H9 (cell line): ENCODE measurements around the gene LRFN3. TPM values are rescaled to one million over a fixed set of nuclear protein-coding genes. Genes with fewer than 3 reads are reported as not detected.

ENCODE experiments used
- DNase-seq: peaks from one replicate; pipeline ENCODE4 v3.0.0-alpha.2; 2017
- H2AFZ ChIP-seq: one replicate; pipeline ENCODE4 v1.6.1; 2013; ENCODE audit warnings: mild to moderate bottlenecking, low read length, control low read depth, moderate library complexity
- H2AK5ac ChIP-seq: 2 replicates; pipeline ENCODE4 v1.6.1; 2013; ENCODE audit warnings: low read length, control low read depth, mixed read lengths; ENCODE audit not compliant: insufficient read length
- H2BK120ac ChIP-seq: one replicate; pipeline ENCODE4 v1.6.1; 2013; ENCODE audit warnings: low read depth, mild to moderate bottlenecking, low read length, control low read depth, inconsistent platforms; ENCODE audit not compliant: poor library complexity, severe bottlenecking
- H2BK12ac ChIP-seq: 2 replicates; pipeline ENCODE4 v1.6.1; 2013; ENCODE audit warnings: low read length, control low read depth, mixed read lengths, low read depth; ENCODE audit not compliant: insufficient read length
- H2BK15ac ChIP-seq: 2 replicates; pipeline ENCODE4 v1.6.1; 2013; ENCODE audit warnings: low read depth, low read length, control low read depth
- H2BK20ac ChIP-seq: one replicate; pipeline ENCODE4 v1.6.1; 2013; ENCODE audit warnings: low read depth, mild to moderate bottlenecking, low read length, control low read depth, inconsistent platforms; ENCODE audit not compliant: poor library complexity, severe bottlenecking
- H2BK5ac ChIP-seq: 2 replicates; pipeline ENCODE4 v1.6.1; 2013; ENCODE audit warnings: low read length, control low read depth, mixed read lengths; ENCODE audit not compliant: insufficient read length
- H3K14ac ChIP-seq: 2 replicates; pipeline ENCODE4 v1.6.1; 2013; ENCODE audit warnings: low read length, control low read depth; ENCODE audit not compliant: insufficient read depth
- H3K18ac ChIP-seq: 2 replicates; pipeline ENCODE4 v1.6.1; 2013; ENCODE audit warnings: low read depth, mild to moderate bottlenecking, mixed read lengths, low read length, control low read depth; ENCODE audit not compliant: insufficient read length
- H3K23ac ChIP-seq: 2 replicates; pipeline ENCODE4 v1.6.1; 2013; ENCODE audit warnings: low read length, control low read depth, mixed read lengths, low read depth; ENCODE audit not compliant: insufficient read length
- H3K23me2 ChIP-seq: 2 replicates; pipeline ENCODE4 v1.6.1; 2013; ENCODE audit warnings: low read depth, mild to moderate bottlenecking, mixed read lengths, low read length, control low read depth; ENCODE audit not compliant: insufficient read length, poor library complexity, severe bottlenecking
- H3K27ac ChIP-seq: 2 replicates; pipeline ENCODE4 v1.5.1; 2013; ENCODE audit warnings: low read length, control low read depth, mixed read lengths, low read depth; ENCODE audit not compliant: insufficient read length
- H3K27me3 ChIP-seq: 2 replicates; pipeline ENCODE4 v1.6.1; 2013; ENCODE audit warnings: low read length, control low read depth, inconsistent platforms; ENCODE audit not compliant: insufficient read depth
- H3K4ac ChIP-seq: 2 replicates; pipeline ENCODE4 v1.6.1; 2013; ENCODE audit warnings: low read depth, mild to moderate bottlenecking, control low read depth, inconsistent platforms, low read length, moderate library complexity
- H3K4me1 ChIP-seq: 2 replicates; pipeline ENCODE4 v1.6.1; 2013; ENCODE audit warnings: low read length, control low read depth, inconsistent platforms; ENCODE audit not compliant: insufficient read depth
- H3K4me2 ChIP-seq: 2 replicates; pipeline ENCODE4 v1.6.1; 2013; ENCODE audit warnings: low read length, control low read depth, mixed read lengths; ENCODE audit not compliant: insufficient read length, insufficient read depth
- H3K56ac ChIP-seq: 2 replicates; pipeline ENCODE4 v1.6.1; 2013; ENCODE audit warnings: low read depth, mild to moderate bottlenecking, mixed read lengths, low read length, control low read depth; ENCODE audit not compliant: insufficient read length
- H3K79me1 ChIP-seq: 2 replicates; pipeline ENCODE4 v1.6.1; 2013; ENCODE audit warnings: low read depth, mild to moderate bottlenecking, moderate library complexity, low read length, control low read depth, inconsistent platforms; ENCODE audit not compliant: insufficient read depth, poor library complexity, severe bottlenecking
- H3K79me2 ChIP-seq: 2 replicates; pipeline ENCODE4 v1.6.1; 2013; ENCODE audit warnings: low read length, control low read depth, inconsistent platforms; ENCODE audit not compliant: insufficient read depth
- H3K9ac ChIP-seq: 2 replicates; pipeline ENCODE4 v1.6.1; 2013; ENCODE audit warnings: low read length, control low read depth, mixed read lengths; ENCODE audit not compliant: insufficient read length; ENCODE audit errors: extremely low read depth
- H3K9me3 ChIP-seq: one replicate; pipeline ENCODE4 v1.6.1; 2013; ENCODE audit warnings: low read depth, low read length, inconsistent platforms; ENCODE audit not compliant: control insufficient read depth
- H3T11ph ChIP-seq: one replicate; pipeline ENCODE4 v1.6.1; 2013; ENCODE audit warnings: mild to moderate bottlenecking, low read length, control low read depth, inconsistent platforms
- H4K20me1 ChIP-seq: one replicate; pipeline ENCODE4 v1.6.1; 2013; ENCODE audit not compliant: control insufficient read depth, insufficient read length, insufficient read depth
- H4K5ac ChIP-seq: 2 replicates; pipeline ENCODE4 v1.6.1; 2013; ENCODE audit warnings: low read depth, mild to moderate bottlenecking, mixed read lengths, low read length, control low read depth; ENCODE audit not compliant: insufficient read length
- H4K8ac ChIP-seq: replicated peaks from 2 replicates; pipeline ENCODE4 v1.6.1; 2013; ENCODE audit warnings: low read length, control low read depth, mixed read lengths, low read depth; ENCODE audit not compliant: insufficient read length
- H4K91ac ChIP-seq: 2 replicates; pipeline ENCODE4 v1.6.1; 2013; ENCODE audit warnings: low read depth, mild to moderate bottlenecking, moderate library complexity, mixed read lengths, low read length, control low read depth; ENCODE audit not compliant: insufficient read length
- H3K27ac Mint-ChIP-seq, 3 experiments: 2 replicates in 2 of 3; 3 replicates in 1 of 3; pipeline ENCODE4 v1.8.0; 2020 to 2021; ENCODE audit warnings: mixed read lengths in 3 of 3, mild to moderate bottlenecking in 1 of 3, moderate library complexity in 1 of 3
- H3K27me3 Mint-ChIP-seq: 2 replicates; pipeline ENCODE4 v1.8.0; 2021; ENCODE audit warnings: low read depth, mild to moderate bottlenecking, moderate library complexity, mixed read lengths
- H3K36me3 Mint-ChIP-seq, 3 experiments: 2 replicates in 2 of 3; 3 replicates in 1 of 3; pipeline ENCODE4 v1.8.0; 2020 to 2021; ENCODE audit warnings: low read depth in 3 of 3, mixed read lengths in 3 of 3; ENCODE audit not compliant: insufficient read depth in 1 of 3
- H3K4me1 Mint-ChIP-seq, 2 experiments: 2 replicates each; pipeline ENCODE4 v1.8.0; 2020; ENCODE audit warnings: mixed read lengths in 2 of 2
- H3K4me3 Mint-ChIP-seq, 2 experiments: 2 replicates in 1 of 2; 3 replicates in 1 of 2; pipeline ENCODE4 v1.8.0; 2020 to 2021; ENCODE audit warnings: mild to moderate bottlenecking in 2 of 2, mixed read lengths in 2 of 2, moderate library complexity in 1 of 2
- H3K9me3 Mint-ChIP-seq, 2 experiments: 2 replicates in 1 of 2; 3 replicates in 1 of 2; pipeline ENCODE4 v1.8.0; 2020; ENCODE audit warnings: mild to moderate bottlenecking in 2 of 2, mixed read lengths in 2 of 2, moderate library complexity in 1 of 2
- CTCF ChIP-seq: fragments of 200-600 bp; sonication (generic); conservative IDR thresholded peaks from 3 replicates; pipeline ENCODE4 v1.8.0; 2021; ENCODE audit warnings: antibody characterized with exemption, mild to moderate bottlenecking
- WGBS: extraction: QIAGEN DNeasy Blood & Tissue Kit; methylation state at CpG from one replicate; pipeline ENCODE4 v1.1.7; 2013; ENCODE audit warnings: missing lambda C conversion rate, low lambda C conversion rate, mixed read lengths; ENCODE audit not compliant: insufficient read length; ENCODE audit errors: extremely low coverage; 5-methylcytosine and 5-hydroxymethylcytosine counted together
- total RNA-seq: library from RNA; stranded (reverse); gene quantifications from 2 replicates; pipeline ENCODE4 v1.2.1, GENCODE V29; 2021

The LRFN3 gene
- total RNA-seq, 1 experiment from 2014 or later: 20.5 TPM

GRCh38 chr19:35937345-35938281 lies 1.4 kb downstream of the LRFN3 start:
- Histone ChIP-seq H3K27ac (no peak overlapping the region), H2AK5ac (no peak overlapping the region), H3K23me2 (peaks cover 24% of the 10 kb centered on the region), H3K18ac (no peak overlapping the region), H4K20me1 (no peaks in the 10 kb centered on the region), H3K4me2 (peak overlapping the region; percentile 78), H2BK15ac (no peak overlapping the region), H2AFZ (no peak overlapping the region), H2BK12ac (no peak overlapping the region), H3K4me1 (peaks cover 7% of the 10 kb centered on the region; the same call in 1 of the 2 replicates), H2BK5ac (no peak overlapping the region), H3K79me1 (no peaks in the 10 kb centered on the region), H3K14ac (no peak overlapping the region), H3K27me3 (no peaks in the 10 kb centered on the region), H3K4ac (no peak overlapping the region), H4K91ac (no peak overlapping the region), H3K79me2 (no peaks in the 10 kb centered on the region), H2BK20ac (no peak overlapping the region), H3K56ac (no peak overlapping the region), H3K9ac (peak overlapping the region; percentile 1), H4K8ac (no peak overlapping the region), H4K5ac (no peak overlapping the region), H3K9me3 (no peaks in the 10 kb centered on the region), H3K23ac (no peak overlapping the region), H3T11ph (no peak overlapping the region), H2BK120ac (no peak overlapping the region)
- TF ChIP-seq CTCF: no peak
- Mint-ChIP-seq H3K4me3 (peak overlapping the region; percentile 67 to 79), H3K36me3 (peaks cover 7 to 26% (median 10%) of the 10 kb centered on the region in 3 experiments; a peak in 6 of 7 replicates), H3K9me3 (no peaks in the 10 kb centered on the region), H3K4me1 (peaks cover 26 to 27% of the 10 kb centered on the region in 2 experiments), H3K27ac (no peak overlapping the region), H3K27me3 (peaks cover 5% of the 10 kb centered on the region)
- no CpG with 5 or more reads among the region's 14 CpGs for WGBS
- no peak for DNase-seq
